Right ventricle myocardium superior (tissue), 1 donor: ENCODE results near the gene CERS6. TPM values are rescaled to one million over a fixed set of nuclear protein-coding genes. Genes with fewer than 3 reads are reported as not detected.

Source experiments
- ATAC-seq: fragments of 200-7000 bp; cut with Tn5 transposase; one replicate; pipeline ENCODE4 v1.9.1; 2020; ENCODE audit warnings: mild to moderate bottlenecking; ENCODE audit not compliant: poor library complexity
- DNase-seq: peaks from one replicate; pipeline ENCODE4 v3.0.0-alpha.2; 2020
- intact Hi-C: fragments of 100-400 bp; cut with DNase I; formaldehyde crosslinking; loops from one replicate; pipeline ENCODE4 v1.11.2; 2022
- total RNA-seq: library from RNA; stranded (reverse); fragmentation: NEBNext Ultra II Directional; extraction: Animal tissue kit (Norgen Biotek cat#: 25700); gene quantifications from one replicate; pipeline ENCODE4 v1.2.1, GENCODE V29; 2021
- donor health status: DM: no; HTN: yes; CAD: no; lungs with severe emphysema.

CERS6 gene
- total RNA-seq, 1 donor from 2014 or later: 66.7 TPM

DNA sequence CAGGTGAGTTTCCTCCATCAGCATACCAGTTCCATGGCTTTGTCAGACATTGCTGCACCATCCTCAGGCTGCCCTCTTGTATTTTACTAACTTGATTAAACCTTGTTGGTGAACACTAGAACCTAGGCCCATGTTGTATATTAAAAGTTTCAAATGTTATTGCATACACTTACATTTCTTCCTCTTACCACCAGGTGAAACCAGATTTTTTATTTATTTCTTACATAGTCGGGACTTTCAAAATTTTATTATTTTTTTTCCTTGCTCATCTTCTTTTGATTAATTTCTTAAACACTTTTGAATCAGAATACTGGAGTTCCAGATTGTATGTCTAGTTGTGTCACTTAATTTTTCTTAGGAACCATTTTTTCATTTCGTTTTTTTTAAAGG is 5.9 kb downstream of the CERS6 start:
- DNase-seq (no peak), ATAC-seq (no peak)
- intact Hi-C loops: loop anchor here (5.0 kb wide), 1 partner anchor 65 kb away; no protein-coding TSS in a partner anchor

DNA sequence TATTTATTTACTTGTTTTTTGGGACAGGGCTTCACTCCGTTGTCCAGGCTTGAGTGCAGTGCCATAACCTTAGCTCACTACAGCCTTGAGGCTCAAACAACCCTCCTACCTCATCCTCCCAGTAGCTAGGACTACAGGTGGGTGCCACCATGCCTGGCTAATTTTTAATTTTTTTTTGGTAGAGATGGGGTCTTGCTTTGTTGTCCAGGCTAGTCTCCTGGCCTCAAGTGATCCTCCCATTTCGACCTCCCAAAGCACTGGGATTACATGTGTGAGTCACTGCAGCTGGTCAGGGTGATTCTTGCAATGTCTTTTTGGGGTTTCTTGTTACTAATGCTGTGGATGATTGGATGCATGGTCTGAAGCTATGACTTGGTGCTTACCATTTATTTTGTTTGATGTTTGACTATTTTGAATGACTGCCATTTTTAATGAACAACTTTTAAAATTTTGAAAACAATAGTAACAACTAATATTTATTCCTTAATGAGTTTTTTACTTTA is 6.5 kb downstream of the CERS6 start:
- intact Hi-C loops: loop anchor here (5.0 kb wide), 1 partner anchor 65 kb away; no protein-coding TSS in a partner anchor
- no peak for DNase-seq
- no peak for ATAC-seq

DNA sequence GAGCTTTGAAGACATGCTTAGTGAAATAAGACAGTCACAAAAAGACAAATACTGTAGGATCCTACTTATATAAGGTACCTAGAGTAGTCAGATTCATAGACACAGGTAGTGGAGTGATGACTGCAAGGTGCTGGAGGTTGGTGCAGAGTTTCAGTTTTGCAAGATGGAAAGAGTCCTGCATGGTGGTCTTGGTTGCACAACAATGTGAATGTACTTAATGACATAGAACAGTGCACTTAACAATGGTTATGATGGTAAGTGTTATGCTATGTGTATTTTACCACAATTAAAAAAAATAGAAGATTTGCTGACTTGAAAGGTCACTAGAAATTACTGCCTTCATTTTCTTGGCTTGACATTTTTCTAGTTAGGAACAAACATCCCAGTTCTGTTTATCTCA is 9.5 kb downstream of the CERS6 start:
- intact Hi-C loops: no loop called here
- ATAC-seq (no peak), DNase-seq (no peak)

DNA sequence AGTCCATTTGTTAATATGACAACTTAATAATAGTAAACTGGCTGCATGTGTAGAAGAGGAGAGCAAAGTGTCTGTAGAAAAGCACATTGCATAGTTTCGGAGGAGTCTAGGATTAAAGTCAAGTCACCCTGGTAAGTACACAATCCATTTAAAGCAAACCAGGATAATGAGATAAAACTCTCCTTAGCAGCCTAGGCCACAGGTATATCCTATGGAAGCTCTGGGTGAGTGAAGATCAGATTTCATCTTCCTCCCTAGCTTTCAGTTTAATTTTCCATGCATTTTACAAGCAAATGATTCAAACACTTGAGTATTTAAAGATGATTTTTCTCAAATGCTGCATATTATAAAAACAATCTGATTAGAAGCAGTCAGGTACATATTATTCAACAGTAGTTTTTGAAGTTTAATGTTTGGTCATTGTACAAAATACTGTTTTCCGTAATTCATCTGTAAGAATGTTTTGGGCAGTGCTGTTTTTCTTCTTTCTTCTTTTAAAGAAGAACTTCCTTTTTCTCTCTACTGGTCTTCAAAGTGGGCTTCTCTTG is 10.2 kb downstream of the CERS6 start:
- ATAC-seq: peak; percentile 28
- intact Hi-C loops: no loop called here

DNA sequence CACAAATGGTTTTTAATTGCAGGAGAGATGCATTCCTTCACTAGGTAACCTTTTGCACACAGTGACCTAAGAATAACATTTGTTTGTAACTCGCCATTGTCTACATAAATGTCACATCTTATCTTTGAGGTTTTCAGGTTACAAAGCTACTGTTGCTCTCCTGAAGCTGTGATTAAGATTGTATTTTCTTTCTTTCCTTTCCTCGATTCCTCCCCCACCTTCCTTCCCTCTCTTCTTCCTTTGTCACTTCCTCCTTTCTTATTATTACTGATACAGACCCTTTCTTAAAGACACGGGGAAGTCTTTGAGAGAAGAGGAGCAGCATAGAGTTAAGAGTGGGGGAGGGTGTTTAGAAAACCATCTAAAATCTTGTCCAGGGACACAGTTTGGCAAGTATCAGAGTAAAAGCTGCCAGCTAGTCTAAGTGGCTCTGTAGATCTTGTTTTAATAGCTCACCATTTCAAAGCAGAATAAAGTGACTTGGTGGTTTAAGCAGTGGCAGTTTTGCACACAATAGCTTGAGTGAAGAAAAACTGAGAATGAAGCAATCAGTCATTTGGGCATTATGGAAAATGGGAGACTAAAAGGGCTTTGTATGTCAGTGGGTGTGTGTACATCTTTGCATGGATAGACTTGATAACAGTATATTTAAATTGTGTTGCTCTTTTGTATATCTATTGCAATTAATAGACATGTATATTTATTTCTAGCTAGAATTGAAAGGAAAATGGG is 10.9 kb downstream of the CERS6 start:
- DNase-seq: no peak
- peak; percentile 83 for ATAC-seq
- intact Hi-C loops: no loop called here

More for the DNA sequence above, 10.2 kb downstream of the CERS6 start:
- DNase-seq: no peak

DNA sequence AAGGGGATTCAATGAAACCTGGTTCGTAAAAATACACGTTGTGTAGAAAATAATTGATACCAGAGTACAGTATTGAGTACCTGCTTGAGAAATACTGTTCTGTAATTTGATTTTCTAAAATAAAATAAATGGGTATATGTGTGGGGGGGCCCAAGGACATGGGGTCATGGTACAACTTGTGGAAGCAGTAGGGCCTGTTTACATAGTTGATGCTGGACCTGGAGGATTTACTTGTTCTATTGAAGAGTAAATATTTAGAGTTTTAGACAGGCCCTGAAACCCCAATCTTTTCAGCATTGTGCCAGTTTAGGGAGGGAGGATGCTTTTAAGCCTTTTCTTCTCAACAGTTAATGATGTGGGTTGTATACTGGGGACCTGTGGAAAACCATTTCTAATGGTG is 11.7 kb downstream of the CERS6 start:
- ATAC-seq: no peak
- intact Hi-C loops: no loop called here
- DNase-seq: no peak

DNA sequence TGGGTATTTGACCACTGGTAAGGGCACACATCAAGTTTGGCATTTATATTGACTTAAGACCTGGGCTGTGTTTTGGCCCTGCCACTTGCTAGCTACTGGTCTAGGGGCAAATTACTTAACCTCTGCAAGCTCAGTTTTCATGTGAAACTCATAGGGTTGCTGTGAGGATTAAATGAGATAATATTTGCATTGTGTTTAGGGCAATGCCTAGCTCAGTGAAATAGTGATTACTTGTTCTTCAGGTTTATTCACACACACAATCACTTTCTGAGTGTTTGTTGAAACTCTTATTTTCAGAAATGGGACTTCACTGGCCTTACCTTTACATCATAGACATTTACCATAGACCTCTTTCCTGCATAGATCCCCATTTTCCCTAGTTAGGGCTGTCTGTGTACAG is 12.3 kb downstream of the CERS6 start:
- ATAC-seq (no peak), DNase-seq (no peak)
- intact Hi-C loops: no loop called here

DNA sequence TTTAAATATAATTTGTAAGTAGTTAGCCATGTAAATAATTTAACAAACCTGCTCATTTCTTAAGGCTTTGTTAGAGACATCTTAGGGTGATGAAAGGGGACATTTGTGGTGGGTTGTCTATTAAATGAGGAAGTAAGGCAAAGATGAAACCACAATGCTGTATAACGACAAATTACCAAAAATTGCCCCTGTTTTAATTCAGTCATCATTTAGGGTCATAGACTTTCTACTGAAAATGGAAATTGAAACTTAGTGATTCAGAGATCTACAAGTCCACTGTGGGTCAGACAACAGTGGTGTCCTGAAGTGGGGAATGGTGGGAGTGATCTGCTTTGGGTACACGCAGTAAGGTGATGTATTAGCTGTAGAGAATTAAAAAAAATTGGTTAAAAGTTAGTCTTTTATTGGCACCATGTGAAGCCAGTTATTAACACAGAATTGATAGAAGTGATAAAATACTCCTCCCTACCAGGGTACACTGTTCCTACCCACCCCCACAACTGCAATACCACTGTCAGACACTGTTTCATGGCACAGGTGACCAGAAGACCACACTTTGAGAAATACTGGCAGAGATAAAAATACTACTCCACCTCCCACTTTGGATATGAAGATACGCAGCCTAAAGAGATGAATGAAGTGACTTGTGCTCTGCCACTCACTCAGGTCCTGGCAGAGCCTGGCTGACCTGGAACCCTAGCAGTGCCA is 13.4 kb downstream of the CERS6 start:
- intact Hi-C loops: no loop called here
- DNase-seq (no peak), ATAC-seq (no peak)

DNA sequence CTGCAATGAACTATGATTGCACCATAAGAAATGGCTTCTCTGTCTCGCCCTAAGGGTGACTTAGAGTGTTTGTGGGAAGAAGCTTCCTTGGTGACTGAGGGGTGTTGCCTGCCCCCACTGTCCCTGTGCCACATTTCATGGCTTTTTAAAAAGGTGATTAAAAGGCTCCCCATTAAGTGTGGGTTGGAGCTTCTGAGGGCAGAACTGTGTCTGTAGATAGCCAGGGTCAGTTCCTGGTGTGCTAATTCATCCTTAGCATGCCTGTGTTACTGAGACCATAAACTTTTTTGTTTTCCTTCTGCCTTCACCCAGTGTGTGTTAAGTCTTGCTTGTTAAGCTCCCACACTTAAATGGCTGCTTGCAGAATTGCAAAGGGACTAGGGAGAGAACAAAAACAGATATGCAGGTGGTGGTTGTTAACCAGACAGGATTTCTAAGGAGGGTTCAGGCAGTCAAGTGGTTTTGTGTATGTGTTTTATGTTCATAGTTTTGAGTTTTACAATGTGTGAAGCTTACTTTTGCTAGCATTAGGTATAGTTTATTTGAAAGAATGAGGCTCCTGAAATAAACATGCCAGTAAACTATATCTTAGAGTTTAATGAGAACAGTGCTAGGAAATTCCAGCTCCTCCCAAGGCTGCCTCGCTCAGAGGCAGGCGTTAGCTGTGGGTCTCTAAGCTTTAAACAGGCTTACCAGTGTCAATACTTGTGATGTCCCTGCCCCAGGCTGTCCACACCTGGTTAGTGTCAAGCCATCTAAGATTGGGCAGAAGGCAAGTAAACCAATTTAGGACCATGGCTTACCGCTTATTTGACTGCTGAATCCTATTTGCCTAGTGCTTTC is 14.5 kb downstream of the CERS6 start:
- intact Hi-C loops: no loop called here

DNA sequence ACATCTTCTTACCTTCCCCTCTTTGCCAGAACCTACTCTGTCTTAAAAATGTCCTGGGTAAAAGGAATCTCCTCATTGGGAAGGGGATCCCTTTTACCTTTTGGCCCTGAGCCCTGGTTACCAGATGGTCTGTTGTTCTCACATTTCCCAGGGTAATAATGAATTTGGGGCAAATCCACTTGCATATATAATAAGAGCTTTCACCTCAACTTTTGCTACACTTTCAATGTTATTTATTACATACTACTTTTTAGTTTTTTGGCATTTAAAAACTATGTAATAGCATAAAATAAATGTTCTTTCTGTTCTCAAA is 15.0 kb downstream of the CERS6 start:
- DNase-seq (no peak), ATAC-seq (no peak)
- intact Hi-C loops: no loop called here

More for the DNA sequence above, 14.5 kb downstream of the CERS6 start:
- DNase-seq (no peak), ATAC-seq (peak; percentile 30)

DNA sequence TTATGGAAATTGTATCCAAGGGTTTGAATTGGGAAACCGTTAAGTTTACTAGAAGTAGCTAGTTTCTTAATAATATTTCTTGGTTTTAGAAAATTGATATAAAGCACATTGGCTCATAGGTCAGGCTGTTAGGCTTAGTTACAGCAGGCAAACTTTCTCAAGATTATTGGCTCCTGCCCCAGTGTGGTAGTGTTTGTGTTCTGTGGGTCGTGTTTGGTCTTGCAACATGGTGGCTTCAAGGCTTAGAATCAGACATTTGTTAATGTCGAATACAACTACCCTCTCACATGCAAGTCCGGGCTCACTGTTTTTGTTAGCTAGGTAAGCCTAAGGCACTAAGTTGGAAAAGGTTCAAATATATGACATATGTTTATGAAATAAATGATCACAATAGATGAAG is 19.6 kb downstream of the CERS6 start:
- intact Hi-C loops: no loop called here
- ATAC-seq: no peak
- DNase-seq: no peak

DNA sequence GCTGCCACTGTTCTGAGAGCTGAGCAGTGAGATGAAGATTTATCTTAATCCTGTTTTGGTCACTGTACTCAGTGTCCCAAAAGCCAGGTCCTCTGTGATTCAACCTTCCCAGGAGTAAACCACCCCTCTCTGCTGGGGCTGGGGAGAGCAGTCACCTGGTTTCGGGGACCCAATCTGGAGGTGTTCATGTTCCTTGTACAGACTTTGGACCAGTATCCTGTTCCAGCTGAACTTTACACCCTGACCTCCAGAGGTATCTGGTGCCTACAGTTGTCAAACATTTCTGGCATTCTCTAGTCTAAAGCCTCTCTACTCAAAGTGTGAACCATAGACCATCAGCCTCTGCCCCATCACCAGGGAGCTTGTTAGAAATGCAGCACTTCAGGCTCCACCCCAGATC is 22.1 kb downstream of the CERS6 start:
- ATAC-seq (peak; percentile 36), DNase-seq (no peak)
- intact Hi-C loops: no loop called here

DNA sequence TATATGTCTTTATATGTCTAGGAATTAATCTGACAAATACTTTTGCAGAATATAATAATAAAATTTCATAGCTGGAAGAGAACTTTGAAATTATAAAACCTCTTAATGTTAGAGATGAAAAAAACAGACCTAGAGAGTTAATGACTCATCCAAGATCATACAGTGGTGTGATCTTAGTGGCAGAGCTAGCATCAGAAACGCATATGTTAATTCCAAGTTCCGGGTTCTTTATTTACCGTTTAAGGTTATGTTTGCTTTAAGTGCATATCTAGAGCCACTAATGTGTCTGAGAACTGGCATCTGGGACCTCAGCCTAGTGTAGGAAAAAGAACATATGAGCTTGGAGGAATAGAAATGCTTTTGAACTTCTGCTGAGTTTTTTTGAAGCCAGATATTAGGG is 24.3 kb downstream of the CERS6 start:
- DNase-seq: no peak
- no peak for ATAC-seq
- intact Hi-C loops: no loop called here

DNA sequence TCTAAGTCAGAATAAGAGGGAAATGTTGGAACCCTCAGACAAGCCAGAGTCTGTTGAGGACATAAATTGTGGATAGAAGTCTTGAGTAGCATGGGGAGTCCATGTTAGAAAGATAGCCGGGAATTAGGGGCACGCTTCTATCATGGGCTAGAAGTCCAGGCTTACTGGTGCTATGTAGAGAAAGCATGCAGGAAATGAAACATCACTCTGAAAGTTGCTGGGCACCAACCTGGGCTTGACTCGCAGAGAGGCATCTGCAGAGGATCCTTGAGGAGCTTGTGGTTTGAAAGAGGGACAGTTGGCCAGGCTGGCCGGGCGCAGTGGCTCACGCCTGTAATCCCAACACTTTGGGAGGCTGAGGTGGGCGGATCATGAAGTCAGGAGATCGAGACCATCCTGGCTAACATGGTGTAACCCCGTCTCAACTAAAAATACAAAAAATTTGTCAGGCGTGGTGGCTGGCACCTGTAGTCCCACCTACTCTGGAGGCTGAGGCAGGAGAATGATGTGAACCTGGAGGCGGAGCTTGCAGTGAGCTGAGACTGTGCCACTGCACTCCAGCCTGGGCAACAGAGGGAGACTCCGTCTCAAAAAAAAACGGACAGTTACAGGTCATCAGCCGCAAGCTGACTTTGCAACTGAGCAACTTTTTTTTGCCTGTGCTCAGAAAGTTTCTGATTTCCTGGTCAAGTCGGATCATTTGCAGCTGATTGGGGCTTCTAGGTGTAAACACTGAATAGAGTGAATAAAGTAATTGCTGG is 24.9 kb downstream of the CERS6 start:
- DNase-seq: no peak
- intact Hi-C loops: no loop called here
- no peak for ATAC-seq

DNA sequence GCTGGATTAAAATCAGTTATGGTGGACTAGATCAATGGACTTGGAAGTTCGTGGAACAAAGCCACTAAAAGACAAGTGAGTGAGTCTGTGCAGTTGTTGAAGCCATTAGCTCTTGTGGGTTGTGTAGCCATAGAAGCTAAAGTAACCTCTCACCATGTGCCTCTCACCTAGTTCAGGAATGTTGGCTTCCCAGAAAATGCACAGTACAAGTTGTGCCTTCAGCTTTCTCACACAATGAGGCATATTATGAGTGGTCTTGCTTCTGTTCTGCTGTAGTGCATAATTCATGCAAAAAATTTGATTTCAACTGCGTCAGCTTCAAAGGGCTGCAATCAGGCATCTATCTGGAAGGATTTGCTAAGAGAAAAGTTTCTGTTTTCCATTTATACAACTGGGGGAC is 26.2 kb downstream of the CERS6 start:
- DNase-seq (no peak), ATAC-seq (peak; percentile 46)
- intact Hi-C loops: no loop called here

DNA sequence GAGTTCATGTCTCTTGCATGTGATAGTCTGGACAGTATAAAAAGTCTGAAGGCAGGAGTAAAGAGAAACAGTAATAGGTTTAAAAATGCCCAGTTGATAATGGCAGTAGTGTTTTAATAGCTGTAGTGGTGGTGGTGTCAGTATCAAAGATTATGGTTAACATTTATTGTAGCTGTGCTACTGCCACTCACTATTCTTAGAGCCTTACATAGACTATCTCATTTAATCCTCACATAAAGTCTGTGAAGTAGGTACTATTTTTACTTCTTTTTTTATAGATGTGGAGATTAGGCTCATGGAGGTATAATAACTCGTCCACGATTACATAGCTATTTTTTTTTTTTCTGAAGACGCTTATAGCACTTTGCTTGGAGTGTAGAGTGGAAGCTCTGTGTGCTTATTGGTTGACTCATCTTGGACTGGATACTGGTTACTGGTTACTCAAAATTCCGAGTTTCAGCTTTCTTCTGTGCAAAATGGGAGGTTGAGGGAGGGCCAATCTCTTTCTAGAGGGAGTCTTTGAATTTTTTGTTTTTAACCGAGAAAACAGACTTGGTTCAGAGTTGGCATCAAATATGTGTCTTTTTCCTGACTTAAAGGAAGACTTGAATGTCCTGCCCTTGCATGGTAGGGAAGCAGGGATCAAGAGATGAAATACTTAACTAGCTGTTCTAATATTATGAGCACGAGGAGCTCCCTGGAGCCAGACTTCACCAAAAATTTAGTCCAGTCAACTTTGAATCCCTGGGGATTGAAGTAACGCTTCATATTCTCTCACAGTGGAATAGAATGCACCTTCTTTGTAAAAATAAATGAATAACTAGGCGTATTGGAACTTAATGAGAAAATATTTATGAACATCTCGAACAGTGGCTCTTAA is 27.1 kb downstream of the CERS6 start:
- DNase-seq (no peak), ATAC-seq (peak; percentile 14)
- intact Hi-C loops: no loop called here

DNA sequence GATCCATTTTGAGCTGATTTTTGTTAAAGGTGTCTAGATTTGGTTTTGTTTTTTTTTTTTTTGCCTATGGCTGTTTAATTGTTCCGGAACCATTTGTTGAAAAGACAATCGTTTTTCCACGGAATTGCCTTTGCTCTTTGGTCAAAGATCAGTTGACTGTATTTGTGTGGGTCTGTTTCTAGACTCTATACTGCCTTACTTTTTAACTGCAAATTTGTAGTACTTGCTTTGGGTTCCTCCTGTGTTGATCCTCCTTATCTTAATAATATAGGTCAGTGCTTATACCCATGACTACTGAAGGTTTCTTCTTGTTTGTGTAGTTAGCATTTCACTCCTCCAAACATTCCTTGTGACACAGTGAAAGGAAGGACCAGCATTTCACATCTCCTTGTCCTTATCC is 30.4 kb downstream of the CERS6 start:
- no peak for ATAC-seq

More for the DNA sequence above, 30.4 kb downstream of the CERS6 start:
- DNase-seq: no peak
- intact Hi-C loops: no loop called here
